ENCODE measurements around the gene LMTK3. TPM values are rescaled to one million over a fixed set of nuclear protein-coding genes. Genes with fewer than 3 reads are reported as not detected.

The LMTK3 gene
- total RNA-seq, 1 experiment from 2014 or later = 15.9 TPM

- Mint-ChIP-seq H3K36me3 (peaks cover 23% of the 10 kb centered on the region), H3K4me1 (peaks cover 20% of the 10 kb centered on the region), H3K27me3 (ENCODE audit: low read depth) (peaks cover under 1% of the 10 kb centered on the region; the same call in 1 of the 2 replicates), H3K27ac (no peak overlapping the region), H3K4me3 (no peak overlapping the region), H3K9me3 (no peaks in the 10 kb centered on the region)
- CTCF ChIA-PET = interaction anchor here (1.7 to 1.8 kb wide), 2 partner anchors 11 to 106 kb away, joined by 9 to 11 read pairs; no protein-coding TSS in a partner anchor
- TF ChIP-seq JAZF1 (CRISPR knock-in tag; IDR thresholded peaks at IDR 0.05) = no peak
- TF ChIP-seq GTF2I (CRISPR knock-in tag; conservative IDR thresholded peaks at IDR 0.05) = no peak
- TF ChIP-seq ZNF671 (CRISPR knock-in tag; IDR thresholded peaks at IDR 0.05) = no peak
- TF ChIP-seq MAX (CRISPR knock-in tag; IDR thresholded peaks at IDR 0.05) = no peak
- no peak for TF ChIP-seq TEAD1 (CRISPR knock-in tag; IDR thresholded peaks at IDR 0.05)
- TF ChIP-seq MLX (CRISPR knock-in tag; IDR thresholded peaks at IDR 0.05) = no peak
- TF ChIP-seq IRF2 (CRISPR knock-in tag; IDR thresholded peaks at IDR 0.05; ENCODE audit: borderline replicate concordance, low read depth) = no peak
- no peak for TF ChIP-seq ZNF425 (CRISPR knock-in tag; conservative IDR thresholded peaks at IDR 0.05)
- no peak for TF ChIP-seq IRF1 (CRISPR knock-in tag; IDR thresholded peaks at IDR 0.05)
- TF ChIP-seq STAT6 (CRISPR knock-in tag; conservative IDR thresholded peaks at IDR 0.05; ENCODE audit: low read depth) = no peak
- no peak for TF ChIP-seq TEAD4 (CRISPR knock-in tag; IDR thresholded peaks at IDR 0.05)
- no peak for TF ChIP-seq AFF4 (CRISPR knock-in tag; IDR thresholded peaks at IDR 0.05; ENCODE audit: borderline replicate concordance)
- no peak for TF ChIP-seq SMAD4 (CRISPR knock-in tag; IDR thresholded peaks at IDR 0.05)
- TF ChIP-seq RORB (CRISPR knock-in tag; IDR thresholded peaks at IDR 0.05) = no peak
- no peak for TF ChIP-seq CBFB (CRISPR knock-in tag; IDR thresholded peaks at IDR 0.05; ENCODE audit: low read depth)
- TF ChIP-seq ZBTB43 (CRISPR knock-in tag; IDR thresholded peaks at IDR 0.05) = no peak
- ATAC-seq (no peak), DNase-seq (ENCODE audit: low spot score) (no peak)
- POLR2A ChIA-PET = interaction anchor here (0.5 kb wide), 1 partner anchor 27 kb away, joined by 3 read pairs; no protein-coding TSS in a partner anchor
Measured at GRCh38 chr19:48478339-48479256, 33.0 kb downstream of the LMTK3 start.

Data from WTC11 (cell line).